CD14-positive monocyte (primary cell): ENCODE measurements around the gene RHOBTB3. TPM values are rescaled to one million over a fixed set of nuclear protein-coding genes. Genes with fewer than 3 reads are reported as not detected.
A peak's percentile ranks its signal among the peaks of the same experiment; 100 is the strongest.

Experiments used
- DNase-seq, 3 donors: peaks; one replicate each; pipeline ENCODE4 v3.0.0-alpha.2; 2011 to 2022
- H2AFZ ChIP-seq: 2 replicates; pipeline ENCODE4 v1.6.0; 2012; ENCODE audit warnings: mild to moderate bottlenecking, low read depth, low read length, inconsistent platforms; ENCODE audit not compliant: insufficient read depth, poor library complexity, severe bottlenecking
- H3K27ac ChIP-seq, 2 donors: 1 replicate in 1 of 2; 2 replicates in 1 of 2; pipeline ENCODE4 v1.5.1; 2012 to 2013; ENCODE audit warnings: low read length in 2 of 2, control low read depth in 1 of 2, inconsistent platforms in 1 of 2, low read depth in 1 of 2, mild to moderate bottlenecking in 1 of 2
- H3K27me3 ChIP-seq, 2 donors: one replicate each; pipeline versions ENCODE4 v1.6.0 to v1.6.1; 2011 to 2013; ENCODE audit warnings: low read length in 2 of 2; ENCODE audit not compliant: control insufficient read depth in 2 of 2, insufficient read depth in 2 of 2
- H3K36me3 ChIP-seq, 2 donors: replicated peaks in 1 of 2; 1 replicate in 1 of 2; 2 replicates in 1 of 2; pipeline versions ENCODE4 v1.5.1 to v1.6.1; 2012 to 2013; ENCODE audit warnings: low read length in 2 of 2, control low read depth in 1 of 2, inconsistent platforms in 1 of 2, mild to moderate bottlenecking in 1 of 2; ENCODE audit not compliant: insufficient read depth in 2 of 2, control insufficient read depth in 1 of 2
- H3K4me1 ChIP-seq, 2 donors: 1 replicate in 1 of 2; 2 replicates in 1 of 2; pipeline versions ENCODE4 v1.5.1 to v1.6.1; 2012 to 2013; ENCODE audit warnings: low read length in 2 of 2, control low read depth in 1 of 2, inconsistent platforms in 1 of 2, mild to moderate bottlenecking in 1 of 2, moderate library complexity in 1 of 2; ENCODE audit not compliant: insufficient read depth in 2 of 2, control insufficient read depth in 1 of 2
- H3K4me2 ChIP-seq: replicated peaks from 2 replicates; pipeline ENCODE3; 2012; ENCODE audit warnings: low read length, moderate library complexity, mild to moderate bottlenecking; ENCODE audit not compliant: poor library complexity, severe bottlenecking; ENCODE audit errors: extremely low read depth
- H3K4me3 ChIP-seq, 3 experiments: fragments of 200-600 bp in 1 of 3; sonication (generic) in 1 of 3; replicated peaks in 1 of 3; 1 replicate in 2 of 3; 2 replicates in 1 of 3; pipeline ENCODE4 v1.5.1; 2011 to 2013; ENCODE audit warnings: low read length in 3 of 3, mild to moderate bottlenecking in 3 of 3, control low read depth in 2 of 3, low read depth in 2 of 3, inconsistent platforms in 1 of 3, moderate library complexity in 1 of 3
- H3K79me2 ChIP-seq: 2 replicates; pipeline ENCODE4 v1.6.0; 2012; ENCODE audit warnings: mild to moderate bottlenecking, control low read depth, inconsistent platforms, low read length, moderate library complexity; ENCODE audit not compliant: insufficient read depth
- H3K9ac ChIP-seq: 2 replicates; pipeline ENCODE4 v1.6.0; 2017; ENCODE audit warnings: low read length, mild to moderate bottlenecking; ENCODE audit not compliant: insufficient read depth, poor library complexity, severe bottlenecking
- H3K9me3 ChIP-seq, 2 donors: replicated peaks in 1 of 2; 1 replicate in 1 of 2; 2 replicates in 1 of 2; pipeline versions ENCODE4 v1.5.1 to v1.6.1; 2012 to 2013; ENCODE audit warnings: low read length in 2 of 2, control low read depth in 1 of 2; ENCODE audit not compliant: control insufficient read depth in 1 of 2, insufficient read depth in 1 of 2
- H4K20me1 ChIP-seq: 2 replicates; pipeline ENCODE4 v1.6.0; 2012; ENCODE audit warnings: mild to moderate bottlenecking, low read length, control low read depth, moderate library complexity; ENCODE audit not compliant: insufficient read depth
- H3K27ac Mint-ChIP-seq, 7 donors: one replicate each; pipeline ENCODE4 v1.8.0; 2020; ENCODE audit warnings: mild to moderate bottlenecking in 7 of 7, mixed read lengths in 7 of 7, moderate library complexity in 6 of 7, inconsistent platforms in 2 of 7
- H3K27me3 Mint-ChIP-seq, 3 donors: one replicate each; pipeline ENCODE4 v1.8.0; 2021 to 2022; ENCODE audit warnings: low read depth in 3 of 3, mild to moderate bottlenecking in 3 of 3, mixed read lengths in 3 of 3, moderate library complexity in 3 of 3, inconsistent platforms in 1 of 3
- H3K36me3 Mint-ChIP-seq, 2 donors: one replicate each; pipeline ENCODE4 v1.8.0; 2020; ENCODE audit warnings: mixed read lengths in 2 of 2, inconsistent platforms in 1 of 2, mild to moderate bottlenecking in 1 of 2
- H3K4me1 Mint-ChIP-seq: one replicate; pipeline ENCODE4 v1.8.0; 2020; ENCODE audit warnings: mild to moderate bottlenecking, mixed read lengths
- H3K4me3 Mint-ChIP-seq, 2 donors: one replicate each; pipeline ENCODE4 v1.8.0; 2020; ENCODE audit warnings: mild to moderate bottlenecking in 2 of 2, mixed read lengths in 2 of 2, moderate library complexity in 1 of 2
- H3K9me3 Mint-ChIP-seq, 7 donors: one replicate each; pipeline ENCODE4 v1.8.0; 2020 to 2022; ENCODE audit warnings: mixed read lengths in 7 of 7, mild to moderate bottlenecking in 6 of 7, moderate library complexity in 6 of 7, inconsistent platforms in 2 of 7
- WGBS: methylation state at CpG from one replicate; pipeline ENCODE4 v1.1.5; 2013; ENCODE audit warnings: missing lambda C conversion rate; ENCODE audit not compliant: insufficient coverage; 5-methylcytosine and 5-hydroxymethylcytosine counted together
- intact Hi-C, 2 donors: fragments of 100-400 bp; cut with micrococcal nuclease; formaldehyde crosslinking; loops; one replicate each; pipeline versions ENCODE4 v1.15.0 to v1.15.1; 2023
- polyA plus RNA-seq, 3 donors: library from polyadenylated mRNA; depleted of rRNA in 1 of 3; unstranded in 2 of 3; stranded (reverse) in 1 of 3; fragments of 300-500 nt in 2 of 3; fragments of >200 nt in 1 of 3; fragmentation: Illumina TruSeq in 2 of 3; gene quantifications; 1 replicate in 2 of 3; 2 replicates in 1 of 3; pipeline ENCODE4 v1.2.3, GENCODE V29; 2012 to 2021
- TF ChIP-seq, protein P1 (sequence below): fragments of 200-600 bp; IDR thresholded peaks from one replicate; pipeline ENCODE4 v1.8.0; 2022; ENCODE audit warnings: antibody characterized with exemption, mild to moderate bottlenecking

The RHOBTB3 gene
- polyA plus RNA-seq, 3 donors: 0.41 to 1.5 (median 0.63) TPM

DNA sequence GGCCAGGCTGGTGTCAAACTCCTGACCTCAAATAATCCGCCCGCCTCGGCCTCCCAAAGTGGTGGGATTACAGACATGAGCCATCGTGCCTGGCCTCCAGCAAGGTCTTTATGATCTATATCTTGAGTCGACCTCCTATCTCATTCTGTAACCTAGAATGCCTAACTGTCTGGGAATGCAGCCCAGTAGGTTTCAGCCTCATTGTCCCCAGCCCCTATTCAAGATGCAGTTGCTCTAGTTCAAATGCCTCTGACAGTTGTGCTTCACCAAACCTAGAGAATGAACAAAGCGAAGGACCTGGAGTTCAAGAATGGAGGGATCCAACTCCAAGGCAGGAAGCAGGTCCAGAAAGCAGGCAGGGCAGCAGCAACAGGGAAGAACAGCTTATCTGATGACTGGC is 60.6 kb downstream of the RHOBTB3 start:
- Mint-ChIP-seq H3K4me3 (no peak overlapping the region), H3K27me3 (no peaks in the 10 kb centered on the region), H3K4me1 (peaks cover 2% of the 10 kb centered on the region), H3K9me3 (no peaks in the 10 kb centered on the region), H3K36me3 (peaks cover 0 to 19% of the 10 kb centered on the region in 2 donors), H3K27ac (peak overlapping the region in 2 of 7 donors; percentile 14 to 40)
- Histone ChIP-seq H3K9me3 (no peaks in the 10 kb centered on the region), H3K27ac (no peak overlapping the region), H3K79me2 (no peaks in the 10 kb centered on the region), H4K20me1 (no peaks in the 10 kb centered on the region), H3K4me1 (no peaks in the 10 kb centered on the region), H2AFZ (no peak overlapping the region), H3K4me3 (no peak overlapping the region), H3K27me3 (no peaks in the 10 kb centered on the region), H3K4me2 (no peak overlapping the region), H3K9ac (no peak overlapping the region), H3K36me3 (peaks cover 0 to 4% of the 10 kb centered on the region in 2 donors)
- 100% methylated on average over 2 of the region's 6 CpGs for WGBS
- TF ChIP-seq, protein P1, sequence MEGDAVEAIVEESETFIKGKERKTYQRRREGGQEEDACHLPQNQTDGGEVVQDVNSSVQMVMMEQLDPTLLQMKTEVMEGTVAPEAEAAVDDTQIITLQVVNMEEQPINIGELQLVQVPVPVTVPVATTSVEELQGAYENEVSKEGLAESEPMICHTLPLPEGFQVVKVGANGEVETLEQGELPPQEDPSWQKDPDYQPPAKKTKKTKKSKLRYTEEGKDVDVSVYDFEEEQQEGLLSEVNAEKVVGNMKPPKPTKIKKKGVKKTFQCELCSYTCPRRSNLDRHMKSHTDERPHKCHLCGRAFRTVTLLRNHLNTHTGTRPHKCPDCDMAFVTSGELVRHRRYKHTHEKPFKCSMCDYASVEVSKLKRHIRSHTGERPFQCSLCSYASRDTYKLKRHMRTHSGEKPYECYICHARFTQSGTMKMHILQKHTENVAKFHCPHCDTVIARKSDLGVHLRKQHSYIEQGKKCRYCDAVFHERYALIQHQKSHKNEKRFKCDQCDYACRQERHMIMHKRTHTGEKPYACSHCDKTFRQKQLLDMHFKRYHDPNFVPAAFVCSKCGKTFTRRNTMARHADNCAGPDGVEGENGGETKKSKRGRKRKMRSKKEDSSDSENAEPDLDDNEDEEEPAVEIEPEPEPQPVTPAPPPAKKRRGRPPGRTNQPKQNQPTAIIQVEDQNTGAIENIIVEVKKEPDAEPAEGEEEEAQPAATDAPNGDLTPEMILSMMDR: no peak
- intact Hi-C loops: no loop called here
- no peak for DNase-seq

DNA sequence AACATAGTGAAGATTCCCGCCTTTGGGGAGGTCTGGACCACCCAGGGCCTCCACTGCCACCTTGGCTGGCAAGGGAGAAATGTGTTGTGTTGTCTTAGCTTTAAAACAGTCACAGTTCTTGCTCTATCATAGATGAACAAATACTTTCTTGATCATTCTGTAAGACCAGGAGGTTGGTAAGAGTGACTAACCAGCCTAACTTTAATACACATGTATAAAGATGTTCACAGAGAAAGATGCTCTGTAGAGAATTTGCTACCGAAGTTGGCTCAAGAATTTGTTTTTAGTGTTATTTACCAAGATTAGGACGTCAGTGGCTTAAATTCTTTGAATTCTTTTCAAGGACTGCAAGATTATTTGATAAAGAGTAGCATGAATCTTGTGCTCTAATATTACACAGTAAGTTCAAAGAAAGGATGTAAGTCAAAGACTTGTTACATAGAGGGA is 63.0 kb downstream of the RHOBTB3 start:
- no peak overlapping the region for H3K27ac ChIP-seq
- TF ChIP-seq, protein P1: no peak
- peaks cover 4 to 7% of the 10 kb centered on the region in 2 donors for H3K4me1 ChIP-seq
- Mint-ChIP-seq H3K36me3 (peaks cover 4 to 31% of the 10 kb centered on the region in 2 donors), H3K4me1 (peaks cover 10% of the 10 kb centered on the region), H3K9me3 (no peaks in the 10 kb centered on the region), H3K27ac (no peak overlapping the region), H3K4me3 (no peak overlapping the region), H3K27me3 (no peaks in the 10 kb centered on the region)
- H3K4me2 ChIP-seq: no peak overlapping the region
- no peak for DNase-seq
- H3K79me2 ChIP-seq: no peaks in the 10 kb centered on the region
- H4K20me1 ChIP-seq: no peaks in the 10 kb centered on the region
- 100% methylated on average over 1 of the region's 3 CpGs for WGBS
- intact Hi-C loops: no loop called here
- H2AFZ ChIP-seq: no peak overlapping the region
- no peaks in the 10 kb centered on the region for H3K9me3 ChIP-seq
- peaks cover 0 to 4% of the 10 kb centered on the region in 2 donors for H3K36me3 ChIP-seq
- no peak overlapping the region for H3K4me3 ChIP-seq
- no peak overlapping the region for H3K9ac ChIP-seq
- no peaks in the 10 kb centered on the region for H3K27me3 ChIP-seq
